LNCaP clone FGC (cell line): Measurements from ENCODE around the gene IGFALS.

Source experiments
- DNase-seq: peaks from one replicate; pipeline ENCODE4 v3.0.0-alpha.2; 2011; ENCODE audit warnings: low read depth
- H3K4me3 ChIP-seq: 2 replicates; pipeline ENCODE4 v1.5.1; 2011; ENCODE audit warnings: mild to moderate bottlenecking, low read depth, low read length, control low read depth
- CTCF ChIP-seq: IDR thresholded peaks from 2 replicates; pipeline ENCODE4 v1.5.1; 2012; ENCODE audit warnings: mild to moderate bottlenecking; ENCODE audit not compliant: control insufficient read depth, insufficient read depth; ENCODE audit errors: extremely low read depth

The IGFALS gene

GRCh38 chr16:1743376-1744337 is 49.8 kb downstream of the IGFALS start:
- TF ChIP-seq CTCF: no peak
- no peak for DNase-seq
- no peak overlapping the region for H3K4me3 ChIP-seq

GRCh38 chr16:1741553-1742165 is 51.8 kb downstream of the IGFALS start:
- TF ChIP-seq CTCF: no peak
- no peak for DNase-seq
- no peak overlapping the region for H3K4me3 ChIP-seq

- DNase-seq: no peak
- no peak overlapping the region for H3K4me3 ChIP-seq
- TF ChIP-seq CTCF: no peak
These were observed 52.6 kb downstream of the IGFALS start for GRCh38 chr16:1740781-1741490.
